GM19455 (cell line): ENCODE measurements around the gene CHST11.

ENCODE experiments used
- ATAC-seq: cut with Tn5 transposase; IDR thresholded peaks from one replicate; pipeline ENCODE4 v1.9.1; 2021; ENCODE audit not compliant: unreplicated experiment

CHST11 gene

DNA sequence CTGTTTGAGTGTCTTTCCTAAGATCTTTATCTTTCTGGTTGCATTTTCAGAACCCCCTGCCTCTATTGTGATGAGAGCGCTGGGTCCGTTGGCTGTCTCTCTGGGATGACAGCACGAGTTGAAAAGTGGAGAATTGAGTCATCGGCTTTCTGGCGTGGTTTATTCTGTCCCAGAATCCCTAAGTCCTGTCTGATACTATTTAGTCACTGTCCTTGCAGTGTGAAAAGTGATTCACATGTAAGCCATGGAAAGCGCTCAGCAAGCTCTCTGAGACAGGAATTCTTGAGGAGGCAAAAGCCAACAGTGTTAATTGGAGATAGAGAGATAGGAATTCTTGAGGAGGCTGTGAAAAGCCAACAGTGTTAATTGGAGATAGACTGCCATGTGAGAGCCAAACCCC is 121.7 kb downstream of the CHST11 start:
- no peak for ATAC-seq

DNA sequence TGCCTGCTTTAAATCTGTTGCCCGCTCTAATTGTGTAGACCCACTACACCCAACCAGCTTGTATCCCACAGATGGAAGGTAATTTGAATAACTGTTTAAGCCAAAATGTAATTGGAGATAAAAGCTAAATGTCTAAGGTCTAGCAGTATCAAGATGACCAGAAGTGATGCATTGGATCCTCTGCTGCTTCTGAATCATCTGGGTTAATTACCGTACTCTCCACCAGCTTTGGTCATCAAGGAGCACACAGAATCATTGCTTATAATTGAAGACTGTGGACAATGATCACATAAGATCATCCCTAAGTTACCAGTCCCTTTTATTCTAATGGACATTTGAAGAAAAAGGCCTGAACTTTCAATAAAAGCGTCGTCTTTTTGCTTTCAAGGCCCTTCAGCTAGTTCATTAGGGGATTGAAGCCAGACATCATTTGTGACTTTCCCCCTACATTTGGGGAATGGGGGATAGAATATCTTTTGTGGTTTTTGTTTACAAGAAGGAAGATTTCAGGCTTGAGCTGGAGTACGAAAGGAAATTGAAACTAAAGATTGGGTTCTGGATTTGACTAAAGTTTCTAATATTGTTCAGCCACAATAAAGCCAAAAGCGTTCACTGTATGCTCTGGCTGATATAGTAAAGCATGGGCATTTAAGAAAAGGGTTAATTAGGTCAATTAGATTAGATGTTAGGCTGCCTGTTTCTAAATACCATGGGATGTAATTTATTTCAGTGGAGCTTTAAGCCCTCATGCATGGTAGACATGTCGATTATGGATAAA is 123.2 kb downstream of the CHST11 start:
- ATAC-seq, result no peak

DNA sequence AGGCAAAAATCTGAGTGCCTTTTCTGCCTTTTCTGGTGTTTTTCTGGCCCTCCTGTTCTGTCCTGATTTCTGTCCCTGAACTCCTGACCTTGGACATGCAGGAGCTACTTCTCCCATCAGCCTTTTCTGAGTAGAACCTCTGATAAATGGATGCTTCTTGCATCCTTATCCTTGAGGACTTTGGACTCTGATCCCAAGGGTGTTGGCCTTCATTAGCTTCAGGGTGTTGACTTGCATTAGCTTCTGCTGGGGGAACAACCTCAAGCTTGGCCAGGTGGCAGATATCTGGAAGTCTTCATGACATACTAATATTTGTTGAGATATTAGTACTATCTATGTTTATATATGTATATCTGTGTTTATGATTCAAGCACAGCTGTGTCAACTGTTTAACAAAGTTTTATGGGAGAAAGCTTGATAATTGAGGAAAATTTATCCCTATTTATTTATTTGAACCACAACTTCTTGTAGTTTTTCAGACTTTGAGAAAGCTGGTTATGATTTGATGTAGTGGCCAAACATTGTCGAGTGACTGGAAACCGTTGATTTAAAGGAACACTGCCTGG is 124.3 kb downstream of the CHST11 start:
- ATAC-seq, result no peak

DNA sequence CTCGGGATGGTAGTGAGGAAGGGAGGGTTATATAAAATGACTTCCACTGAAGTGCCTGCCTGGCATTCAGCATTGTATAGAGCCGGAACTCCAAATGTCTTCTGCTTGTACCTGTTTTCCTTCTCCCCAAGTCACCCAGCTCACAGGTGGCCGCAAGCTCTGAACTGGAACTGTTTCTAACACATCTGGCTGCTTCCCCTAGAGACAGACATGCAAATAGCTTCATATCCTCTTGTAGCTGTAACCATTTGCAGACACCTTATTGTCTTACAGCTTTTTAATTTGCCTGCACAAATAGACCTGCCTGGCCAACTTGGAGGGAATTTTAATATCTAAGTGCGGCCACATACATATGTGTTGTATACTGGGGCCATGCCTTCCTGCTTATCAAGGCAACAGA is 126.0 kb downstream of the CHST11 start:
- peak; percentile 84 for ATAC-seq

DNA sequence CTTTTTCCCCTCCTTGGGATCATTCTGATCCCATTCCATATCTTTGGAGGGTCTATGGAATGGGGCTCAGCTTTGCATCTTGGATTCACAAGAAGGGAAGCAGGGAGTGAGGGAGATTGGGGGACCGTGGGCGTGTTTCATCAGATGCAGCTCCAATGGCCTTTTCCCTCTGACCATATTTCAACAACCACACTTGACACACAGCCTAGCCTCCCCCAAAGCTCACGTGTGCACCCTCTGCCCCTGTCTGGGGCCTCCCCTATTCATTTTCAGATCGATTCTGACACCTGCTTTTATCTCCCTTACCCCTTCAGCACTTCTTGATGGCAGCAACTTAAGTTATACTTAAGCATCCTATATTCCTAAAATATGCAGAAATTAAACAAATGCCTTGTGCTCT is 126.6 kb downstream of the CHST11 start:
- ATAC-seq, result peak; percentile 52

DNA sequence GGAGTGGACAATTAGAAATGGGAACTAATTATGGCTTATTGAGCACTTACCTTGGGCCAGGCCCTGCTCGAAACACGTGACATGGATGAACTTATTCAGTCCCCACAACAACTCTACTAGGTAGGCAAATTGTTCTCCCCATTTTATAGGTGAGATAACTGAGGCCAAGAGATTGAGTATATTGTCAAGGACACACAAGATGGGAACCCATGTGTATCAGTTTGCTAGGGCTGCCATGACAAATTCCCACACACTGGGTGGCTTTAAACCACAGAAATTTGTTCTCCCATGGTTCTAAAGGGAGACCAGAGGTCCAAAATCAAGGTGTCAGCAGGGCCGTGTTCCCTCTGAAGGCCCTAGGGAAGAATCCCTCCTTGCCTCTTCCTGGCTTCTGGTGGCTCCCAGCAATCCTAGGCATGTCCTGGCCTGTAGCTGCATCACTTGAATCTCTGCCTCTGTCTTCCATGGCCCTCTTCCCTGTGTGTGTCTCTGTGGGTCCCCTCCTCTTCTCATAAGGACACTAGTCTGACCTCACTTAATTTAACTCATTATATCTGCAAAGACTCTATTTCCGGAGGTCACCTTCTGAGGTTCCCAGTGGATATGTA is 128.8 kb downstream of the CHST11 start:
- ATAC-seq, result no peak

DNA sequence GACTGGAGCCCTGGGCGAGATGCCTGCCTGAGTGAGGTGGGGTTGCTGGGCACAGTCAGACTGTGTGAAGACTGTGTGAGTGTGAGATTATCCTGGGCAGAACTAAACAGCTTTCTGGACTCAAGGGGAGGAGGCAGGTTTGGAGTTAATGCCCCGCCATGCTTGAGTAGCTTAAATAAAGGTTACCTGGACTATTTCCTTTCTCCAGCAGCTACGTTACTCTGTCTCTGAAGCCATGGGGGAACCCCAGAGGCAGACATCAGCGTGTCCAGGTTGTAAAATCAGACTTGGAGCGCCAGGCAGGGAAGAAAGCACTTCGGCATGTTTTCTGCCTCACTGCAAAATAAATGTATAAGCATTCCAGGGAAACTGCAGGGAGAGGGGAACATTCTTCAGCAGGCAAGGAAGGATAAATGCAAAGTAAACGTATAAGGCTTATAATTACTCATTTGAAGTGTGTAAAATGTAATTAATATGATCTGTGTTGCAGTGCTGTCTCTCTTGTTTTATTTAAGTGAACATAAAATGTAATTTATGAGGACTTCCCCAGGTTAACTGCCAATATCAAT is 129.7 kb downstream of the CHST11 start:
- no peak for ATAC-seq

DNA sequence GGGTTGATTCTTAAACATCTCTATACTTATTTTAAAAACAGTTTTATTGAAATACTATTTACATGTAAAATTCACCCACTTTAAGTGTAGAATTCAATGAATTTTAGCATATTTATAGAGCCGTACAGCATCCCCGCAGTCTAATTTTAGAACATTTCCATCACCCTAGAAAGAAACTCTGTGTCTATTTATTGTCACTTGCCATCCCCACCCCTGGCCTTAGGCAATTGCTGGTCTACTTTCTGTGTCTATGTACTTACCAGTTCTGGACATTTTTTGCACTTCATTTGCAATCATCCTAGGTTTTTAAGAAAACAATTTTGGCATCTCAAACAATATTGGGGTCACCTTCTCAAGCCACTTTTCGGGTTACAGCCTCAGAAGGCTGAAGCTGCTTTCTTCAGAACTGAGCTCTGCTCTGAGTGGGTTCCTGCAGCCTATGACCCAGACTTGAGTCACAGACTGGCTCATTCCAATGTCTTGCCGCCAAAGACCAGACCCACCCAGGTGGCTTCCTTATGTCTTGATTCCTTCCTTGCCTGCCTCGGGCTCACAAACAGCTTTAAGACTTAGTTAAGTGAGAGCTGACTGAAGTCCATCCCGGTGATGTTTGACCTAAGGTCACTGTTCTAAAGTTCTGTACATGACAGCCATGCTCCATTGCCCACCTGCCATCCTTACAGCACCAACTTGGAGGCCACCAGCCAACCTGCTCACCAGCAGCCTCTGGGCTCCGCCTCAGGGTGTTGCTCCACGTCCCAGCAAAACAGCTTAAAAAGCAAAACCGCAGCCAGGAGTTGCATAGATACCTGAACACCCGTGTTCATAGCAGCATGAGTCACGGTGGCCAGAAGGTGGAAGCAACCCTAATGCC is 131.5 kb downstream of the CHST11 start:
- ATAC-seq, result no peak

DNA sequence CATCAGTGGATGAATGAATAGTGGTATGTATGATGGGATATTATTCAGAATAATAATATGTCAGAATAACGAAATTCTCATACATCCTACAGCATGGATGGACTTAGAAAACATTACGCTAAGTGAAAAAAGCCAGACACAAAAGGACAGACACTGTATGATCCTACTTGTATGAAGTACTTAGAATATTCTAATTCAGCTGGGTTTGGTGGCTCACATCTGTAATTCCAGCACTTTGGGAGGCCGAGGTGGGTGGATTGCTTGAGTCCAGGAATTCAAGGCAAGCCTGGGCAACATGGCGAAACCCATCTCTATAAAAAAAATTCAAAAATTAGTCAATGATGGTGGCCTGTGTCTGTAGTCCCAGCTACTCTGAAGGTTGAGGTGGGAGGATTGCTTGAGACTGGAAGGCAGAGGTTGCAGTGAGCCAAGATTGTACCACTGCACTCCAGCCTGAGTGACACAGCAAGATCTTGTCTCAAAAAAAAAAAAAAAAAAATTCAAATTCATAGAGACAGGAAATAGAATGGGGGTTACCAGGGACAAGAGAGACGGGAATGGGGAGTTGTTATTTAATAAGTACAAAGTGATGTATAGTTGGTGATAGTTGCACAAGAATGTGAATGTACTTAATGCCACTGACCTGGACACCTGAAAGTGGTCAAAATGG is 132.3 kb downstream of the CHST11 start:
- no peak for ATAC-seq

DNA sequence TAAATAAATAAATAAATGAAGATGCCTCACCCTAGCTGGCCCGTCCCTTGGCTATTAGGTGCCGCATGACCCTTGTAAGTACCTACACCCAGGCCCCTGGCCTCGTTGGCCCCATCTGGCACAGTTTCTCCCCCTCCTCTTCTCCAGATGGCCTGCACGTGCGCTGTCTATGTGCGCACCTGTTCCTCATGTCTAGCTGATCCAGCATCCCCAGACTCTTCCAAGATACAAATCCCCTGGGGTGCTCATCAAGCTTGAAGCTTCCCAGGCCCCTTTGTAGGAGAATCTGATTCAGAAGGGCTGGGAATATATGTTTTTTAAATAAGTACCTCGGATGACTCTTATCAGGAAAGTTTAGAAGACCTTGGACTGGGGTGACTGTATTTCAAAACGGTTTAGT is 133.3 kb downstream of the CHST11 start:
- ATAC-seq, result no peak

DNA sequence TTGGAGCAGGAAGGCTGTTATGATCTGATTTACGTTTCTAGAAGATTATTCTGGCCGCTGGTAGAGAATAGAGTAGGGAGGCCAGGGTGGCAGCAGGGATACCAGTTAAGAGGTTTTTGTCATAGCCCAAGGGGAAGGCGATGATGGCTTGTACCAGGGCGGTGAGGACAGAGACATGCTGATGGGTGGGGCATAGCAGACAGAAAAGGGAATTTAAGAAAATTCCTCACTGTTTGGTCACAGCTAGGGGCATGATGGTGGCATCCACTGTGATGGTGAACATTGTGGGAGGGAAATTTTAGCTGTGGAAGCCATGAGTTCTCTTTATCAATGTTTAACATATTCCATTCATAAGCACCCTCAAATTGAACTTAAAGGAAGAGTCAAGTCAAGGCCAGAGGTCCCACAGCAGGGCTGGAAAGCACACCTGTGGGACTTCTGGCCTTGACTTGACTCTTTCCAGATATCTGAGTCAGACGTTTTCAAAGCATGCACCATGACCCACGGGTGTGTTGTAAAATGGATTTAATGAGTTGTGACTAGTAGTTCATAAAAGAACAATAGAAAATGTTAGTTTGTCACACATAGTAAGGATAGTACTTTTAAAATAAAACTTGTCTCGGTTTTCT is 134.6 kb downstream of the CHST11 start:
- no peak for ATAC-seq

DNA sequence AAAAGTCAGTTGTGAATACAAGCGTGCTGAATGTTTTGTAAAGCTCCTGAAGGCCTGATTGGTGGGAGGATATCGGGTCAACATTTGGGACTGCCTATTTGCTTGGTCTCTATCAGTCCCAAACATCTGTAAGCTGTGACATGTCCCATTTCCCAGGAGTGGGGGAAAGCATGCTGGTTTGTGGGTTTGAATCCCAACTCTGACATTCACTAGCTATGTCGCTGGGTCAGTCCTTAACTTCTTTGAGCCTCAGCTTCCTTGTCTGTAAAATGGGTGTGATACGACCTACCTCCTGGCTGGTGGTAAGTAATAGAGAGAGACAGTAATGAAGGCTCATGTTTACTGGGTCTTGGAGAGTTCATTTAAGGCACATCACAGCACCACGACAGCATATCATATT is 136.7 kb downstream of the CHST11 start:
- no peak for ATAC-seq

DNA sequence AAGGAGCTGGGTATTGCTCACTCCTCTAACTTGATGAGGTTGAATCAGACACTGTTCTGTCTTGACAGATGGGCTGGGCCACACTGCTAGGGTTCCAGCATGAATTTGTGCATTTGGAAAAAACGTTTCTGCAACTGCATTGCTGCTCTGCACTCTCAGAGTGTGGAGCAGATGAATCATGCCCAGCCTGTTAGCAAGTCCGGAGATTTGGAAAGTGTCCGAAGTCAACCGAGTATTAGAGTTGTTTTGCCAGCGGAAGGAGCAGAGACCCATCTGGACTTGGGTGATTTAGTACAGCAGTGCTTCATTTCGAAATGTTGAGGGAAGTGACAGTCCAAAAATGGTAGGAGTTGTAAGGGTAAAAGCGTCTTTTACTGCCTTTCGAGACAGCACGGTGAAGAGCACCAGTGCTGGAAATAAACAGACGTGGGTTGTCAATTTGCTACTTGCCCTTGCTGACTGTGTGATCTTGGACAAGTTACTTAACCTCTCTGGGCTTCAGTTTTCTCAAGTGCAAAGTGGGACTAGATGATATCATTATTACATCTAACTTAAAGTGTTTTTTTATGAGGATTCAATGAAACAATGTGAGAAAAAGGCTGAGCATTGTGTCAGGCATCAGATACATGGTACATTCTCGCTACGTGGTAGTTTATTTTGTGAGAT is 139.5 kb downstream of the CHST11 start:
- ATAC-seq, result no peak

DNA sequence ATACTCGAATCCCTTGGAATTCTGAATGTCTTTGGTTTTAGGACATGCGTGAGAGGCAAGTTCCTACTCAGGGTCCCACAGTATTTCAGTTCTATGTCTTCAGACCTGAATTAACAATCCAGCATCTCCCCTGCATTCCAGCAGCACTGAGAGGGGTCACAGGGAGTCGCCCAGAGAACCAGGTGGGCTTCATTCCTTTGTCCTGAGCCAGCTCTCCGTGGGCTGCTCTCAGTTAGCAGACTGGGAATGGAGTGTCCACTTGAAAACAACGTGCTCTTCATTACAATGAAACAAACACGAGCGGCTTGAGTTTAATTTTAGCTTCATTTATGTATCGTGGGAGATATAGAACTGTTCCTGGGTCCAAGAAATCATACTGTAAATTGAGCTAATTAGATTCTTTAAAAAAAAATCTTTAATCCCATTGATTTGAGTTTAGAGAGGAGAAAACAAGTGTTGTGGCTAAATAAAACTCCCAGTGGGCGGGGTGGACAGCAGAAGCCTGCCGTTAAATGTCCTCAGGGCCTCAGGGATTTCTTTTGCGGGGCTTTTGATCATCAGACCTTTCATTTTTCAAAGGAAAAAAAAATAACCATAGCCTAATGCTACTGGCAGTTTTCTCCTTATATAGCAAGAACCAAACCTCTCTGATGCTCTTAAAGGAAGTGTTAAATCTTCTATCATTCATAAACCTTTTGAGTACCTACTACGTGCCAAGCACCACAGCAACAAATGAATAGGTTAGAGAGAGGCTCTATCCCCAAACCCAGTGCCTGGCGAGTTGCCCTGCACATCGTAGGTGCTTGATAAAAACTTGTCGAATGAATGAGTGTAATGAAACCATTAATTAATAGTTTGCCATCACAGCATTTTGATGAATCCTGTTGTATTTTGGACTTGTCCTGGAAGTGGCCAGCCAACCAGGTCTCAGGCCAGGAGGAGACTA is 140.4 kb downstream of the CHST11 start:
- ATAC-seq, result no peak

DNA sequence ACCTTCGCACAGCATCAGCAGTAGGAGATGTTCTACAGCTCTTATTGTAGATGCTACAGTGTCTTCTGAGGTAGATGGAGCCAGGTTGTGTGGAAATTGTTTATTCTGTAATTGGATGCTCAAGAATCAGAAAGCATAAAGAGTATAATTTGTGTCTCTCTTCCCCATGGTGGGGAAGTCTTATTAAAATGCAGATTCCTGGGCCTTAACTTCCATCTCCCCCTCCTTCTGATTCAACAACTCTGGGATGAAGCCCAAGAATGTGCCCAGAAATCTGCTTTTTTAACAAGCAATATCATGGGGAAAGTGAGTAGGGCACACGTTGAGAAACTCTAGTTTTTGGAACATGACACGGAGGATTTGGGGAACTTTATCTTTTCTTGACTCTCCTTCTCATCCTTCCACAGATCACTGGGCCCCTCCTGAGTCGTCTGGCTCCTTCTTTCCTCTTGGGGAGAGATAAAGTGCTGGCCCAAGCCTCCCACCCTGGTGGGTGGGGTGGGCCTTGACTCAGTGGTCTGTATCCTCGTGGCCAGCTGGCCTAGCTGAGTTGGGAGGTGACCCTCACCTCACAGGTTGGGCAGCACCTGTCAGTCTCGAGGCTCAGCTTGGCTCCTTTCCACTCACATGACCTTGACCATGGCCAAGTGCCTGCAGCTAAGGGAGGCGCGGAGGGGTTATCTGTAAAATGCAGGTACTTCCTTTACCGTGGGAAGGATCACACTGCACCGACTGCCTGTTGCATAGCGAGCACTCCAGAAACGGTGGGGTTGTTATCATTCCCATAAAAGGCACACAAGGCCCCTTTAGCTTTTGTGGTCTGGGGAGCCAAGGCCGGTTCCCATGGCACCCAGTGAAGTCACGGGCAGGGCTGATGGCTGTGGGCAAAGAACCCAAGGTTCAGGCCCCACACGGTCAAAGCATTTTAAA is 141.9 kb downstream of the CHST11 start:
- ATAC-seq, result no peak

DNA sequence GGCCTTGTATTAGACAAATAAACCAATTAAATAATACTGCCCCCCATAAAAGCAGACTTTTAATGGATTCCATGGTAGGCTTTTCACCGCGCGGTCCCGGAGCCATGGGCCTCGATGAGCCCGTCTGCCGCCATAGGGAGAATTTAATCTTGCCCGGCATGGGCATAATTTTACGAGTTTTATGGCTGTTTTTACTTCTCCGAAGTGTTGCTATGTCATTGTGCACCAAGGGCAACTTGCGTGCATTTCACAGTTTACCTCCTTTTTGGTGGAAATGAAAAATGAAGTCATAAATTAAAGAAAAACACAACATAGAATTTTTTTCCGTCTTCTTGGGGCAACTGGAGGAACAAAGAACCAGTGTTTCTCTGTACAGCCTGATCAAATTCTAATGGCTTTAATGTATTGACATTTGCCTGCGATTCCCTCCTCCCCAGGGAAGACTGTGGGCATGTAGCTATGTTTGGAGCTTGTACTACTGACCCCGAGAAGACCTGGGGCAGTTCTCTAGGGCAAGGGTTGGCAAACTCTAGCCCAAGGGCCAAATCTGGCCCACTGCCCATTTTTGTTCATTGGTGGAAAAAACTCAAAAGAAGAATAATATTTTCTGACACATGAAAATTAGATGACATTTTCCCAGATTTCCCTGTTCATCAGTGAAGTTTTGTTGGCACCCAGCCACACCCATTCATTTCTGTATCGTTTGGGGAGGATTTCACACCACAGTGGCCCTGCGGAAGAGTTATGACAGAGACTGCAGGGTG is 142.7 kb downstream of the CHST11 start:
- ATAC-seq, result no peak
